Tibial artery (tissue), 4 donors: ENCODE measurements around the gene S100P.

ENCODE experiments used
- DNase-seq, 2 donors: peaks; one replicate each; pipeline ENCODE4 v3.0.0-alpha.2; 2019
- H3K27ac ChIP-seq, 2 donors: fragments of 200-600 bp; sonication (generic) in 1 of 2; 1 replicate in 1 of 2; 2 replicates in 1 of 2; pipeline ENCODE4 v1.5.1; 2018 to 2019; ENCODE audit warnings: mild to moderate bottlenecking in 1 of 2
- H3K27me3 ChIP-seq, 2 donors: fragments of 200-600 bp; sonication (generic) in 1 of 2; one replicate each; pipeline versions ENCODE4 v1.5.1 to v1.6.0; 2016 to 2019
- H3K36me3 ChIP-seq, 3 donors: fragments of 200-600 bp; sonication (generic) in 2 of 3; one replicate each; pipeline ENCODE4 v1.5.1; 2016 to 2019; ENCODE audit warnings: mild to moderate bottlenecking in 2 of 3
- H3K4me1 ChIP-seq, 4 donors: fragments of 200-600 bp; sonication (generic) in 2 of 4; 1 replicate in 3 of 4; 2 replicates in 1 of 4; pipeline ENCODE4 v1.5.1; 2016 to 2019
- H3K4me3 ChIP-seq, 2 donors: fragments of 200-600 bp; sonication (generic) in 1 of 2; 1 replicate in 1 of 2; 2 replicates in 1 of 2; pipeline ENCODE4 v1.5.1; 2018 to 2019; ENCODE audit warnings: mild to moderate bottlenecking in 2 of 2
- H3K9me3 ChIP-seq, 3 donors: fragments of 200-600 bp; sonication (generic) in 1 of 3; one replicate each; pipeline ENCODE4 v1.5.1; 2016 to 2019
- intact Hi-C: fragments of 100-400 bp; cut with DNase I; formaldehyde crosslinking; loops from one replicate; pipeline ENCODE4 v1.15.0; 2023; ENCODE audit warnings: low total_unique reads
- TF ChIP-seq, protein P1 (sequence below), 2 experiments: fragments of 200-600 bp in 1 of 2; fragments of 450-650 bp in 1 of 2; IDR thresholded peaks; one replicate each; pipeline ENCODE4 v1.5.1; 2017 to 2019; ENCODE audit warnings: antibody characterized with exemption in 2 of 2, mild to moderate bottlenecking in 1 of 2, moderate library complexity in 1 of 2

Gene S100P

DNA sequence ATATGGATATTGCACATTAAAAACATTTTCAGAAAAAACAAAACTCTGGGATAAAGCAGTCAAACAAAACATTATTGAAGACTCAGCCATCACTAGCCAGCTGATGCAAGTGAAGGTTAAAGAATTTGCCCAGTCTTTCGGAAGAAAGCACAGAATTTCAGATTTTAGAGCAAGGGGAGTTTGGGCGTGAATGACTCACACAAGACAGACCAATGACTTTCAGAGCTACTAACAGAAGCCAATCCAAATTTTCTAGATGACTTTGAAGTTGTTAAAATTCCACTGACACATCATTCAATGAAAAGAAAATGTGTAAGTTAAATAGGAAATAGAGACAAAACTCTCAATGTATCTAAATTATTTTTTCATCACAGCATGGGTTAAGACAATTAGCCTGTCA is 12.0 kb downstream of the S100P start:
- Histone ChIP-seq H3K9me3 (no peaks in the 10 kb centered on the region), H3K4me1 (peaks cover 5 to 51% (median 24%) of the 10 kb centered on the region in 4 donors), H3K36me3 (peaks cover 0 to 14% (median 5%) of the 10 kb centered on the region in 3 donors), H3K27me3 (no peaks in the 10 kb centered on the region), H3K27ac (no peak overlapping the region), H3K4me3 (no peak overlapping the region)
- intact Hi-C loops = loop anchor here (5.0 kb wide), 1 partner anchor 63 kb away; the partner anchor contains the start of gene MRFAP1
- TF ChIP-seq, protein P1, sequence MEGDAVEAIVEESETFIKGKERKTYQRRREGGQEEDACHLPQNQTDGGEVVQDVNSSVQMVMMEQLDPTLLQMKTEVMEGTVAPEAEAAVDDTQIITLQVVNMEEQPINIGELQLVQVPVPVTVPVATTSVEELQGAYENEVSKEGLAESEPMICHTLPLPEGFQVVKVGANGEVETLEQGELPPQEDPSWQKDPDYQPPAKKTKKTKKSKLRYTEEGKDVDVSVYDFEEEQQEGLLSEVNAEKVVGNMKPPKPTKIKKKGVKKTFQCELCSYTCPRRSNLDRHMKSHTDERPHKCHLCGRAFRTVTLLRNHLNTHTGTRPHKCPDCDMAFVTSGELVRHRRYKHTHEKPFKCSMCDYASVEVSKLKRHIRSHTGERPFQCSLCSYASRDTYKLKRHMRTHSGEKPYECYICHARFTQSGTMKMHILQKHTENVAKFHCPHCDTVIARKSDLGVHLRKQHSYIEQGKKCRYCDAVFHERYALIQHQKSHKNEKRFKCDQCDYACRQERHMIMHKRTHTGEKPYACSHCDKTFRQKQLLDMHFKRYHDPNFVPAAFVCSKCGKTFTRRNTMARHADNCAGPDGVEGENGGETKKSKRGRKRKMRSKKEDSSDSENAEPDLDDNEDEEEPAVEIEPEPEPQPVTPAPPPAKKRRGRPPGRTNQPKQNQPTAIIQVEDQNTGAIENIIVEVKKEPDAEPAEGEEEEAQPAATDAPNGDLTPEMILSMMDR (IDR thresholded peaks at IDR 0.05) = no peak
- no peak for DNase-seq

- DNase-seq = no peak
- intact Hi-C loops = loop anchor here (5.0 kb wide), 1 partner anchor 64 kb away; the partner anchor contains the start of gene MRFAP1
- no peaks in the 10 kb centered on the region for H3K27me3 ChIP-seq
- H3K36me3 ChIP-seq = peaks cover 0 to 14% (median 5%) of the 10 kb centered on the region in 3 donors
- peaks cover 5 to 51% (median 24%) of the 10 kb centered on the region in 4 donors for H3K4me1 ChIP-seq
- H3K4me3 ChIP-seq = no peak overlapping the region
- TF ChIP-seq, protein P1 (IDR thresholded peaks at IDR 0.05) = no peak
- no peak overlapping the region for H3K27ac ChIP-seq
- no peaks in the 10 kb centered on the region for H3K9me3 ChIP-seq
Measured at GRCh38 chr4:6706173-6706572, 12.5 kb downstream of the S100P start.

- intact Hi-C loops = loop anchor here (5.0 to 10.0 kb wide), 3 partner anchors 67 to 365 kb away; partner anchors contain the start of gene MRFAP1
Measured at GRCh38 chr4:6709230-6710114, 15.8 kb downstream of the S100P start, which contains the start of gene MRFAP1L1. Gene MRFAP1L1 (minus strand): TSS chr4:6709865. CDS start chr4:6709629, 236 bp downstream.

DNA sequence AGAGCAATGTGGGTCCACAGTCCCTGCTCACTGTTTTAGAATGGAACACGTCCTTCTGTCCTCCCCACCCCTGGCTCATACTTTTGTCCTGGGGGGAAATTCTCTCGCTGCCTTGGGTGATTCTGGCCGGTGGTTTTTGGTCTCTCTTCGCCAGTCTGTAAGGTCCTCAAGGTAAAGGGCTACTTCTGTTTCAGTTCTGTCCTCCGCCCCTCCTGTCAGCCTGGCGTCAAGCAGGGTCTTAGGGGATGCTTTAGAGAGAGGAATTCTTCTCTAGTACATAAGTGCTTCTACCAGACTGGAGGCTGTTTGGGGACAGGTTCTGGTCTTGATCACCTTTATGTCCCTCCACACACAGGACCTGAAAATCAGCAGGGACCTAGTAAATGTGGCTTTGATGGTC is 16.6 kb downstream of the S100P start:
- H3K27ac ChIP-seq = peak overlapping the region; percentile 82 to 85
- no peaks in the 10 kb centered on the region for H3K27me3 ChIP-seq
- TF ChIP-seq, protein P1 (IDR thresholded peaks at IDR 0.05) = no peak
- peak overlapping the region; percentile 75 to 88 for H3K4me3 ChIP-seq
- H3K4me1 ChIP-seq = peaks cover 5 to 41% (median 24%) of the 10 kb centered on the region in 4 donors
- H3K36me3 ChIP-seq = peaks cover 0 to 4% (median 0%) of the 10 kb centered on the region in 3 donors
- DNase-seq = no peak
- intact Hi-C loops = loop anchor here (10.0 kb wide), 2 partner anchors 275 to 365 kb away; no protein-coding TSS in a partner anchor
- no peaks in the 10 kb centered on the region for H3K9me3 ChIP-seq

More at GRCh38 chr4:6709230-6710114, 15.8 kb downstream of the S100P start, which contains the start of gene MRFAP1L1:
- Histone ChIP-seq H3K36me3 (peaks cover 0 to 4% (median 0%) of the 10 kb centered on the region in 3 donors), H3K9me3 (no peaks in the 10 kb centered on the region), H3K27me3 (no peaks in the 10 kb centered on the region), H3K4me3 (peak within 1 kb of the TSS; percentile 75 to 88), H3K4me1 (peaks cover 5 to 40% (median 24%) of the 10 kb centered on the region in 4 donors), H3K27ac (peak within 1 kb of the TSS; percentile 82 to 85)
- TF ChIP-seq, protein P1 (IDR thresholded peaks at IDR 0.05) = peak in 1 of 2 experiments; percentile 9
- peak; percentile 96 to 98 for DNase-seq

GRCh38 chr4:6710996-6711395 is 17.3 kb downstream of the S100P start:
- intact Hi-C loops = loop anchor here (10.0 kb wide), 2 partner anchors 274 to 364 kb away; no protein-coding TSS in a partner anchor
- H3K27me3 ChIP-seq = no peaks in the 10 kb centered on the region
- H3K4me1 ChIP-seq = peaks cover 5 to 41% (median 27%) of the 10 kb centered on the region in 4 donors
- H3K4me3 ChIP-seq = no peak overlapping the region
- H3K9me3 ChIP-seq = no peaks in the 10 kb centered on the region
- H3K36me3 ChIP-seq = peaks cover 0 to 4% (median 0%) of the 10 kb centered on the region in 3 donors
- H3K27ac ChIP-seq = no peak overlapping the region
- TF ChIP-seq, protein P1 (IDR thresholded peaks at IDR 0.05) = no peak
- no peak for DNase-seq
